HT1080 (cell line): ENCODE measurements around the gene SERHL2. TPM values are rescaled to one million over a fixed set of nuclear protein-coding genes. Genes with fewer than 3 reads are reported as not detected.
"Not testable (repeated sequence)": the region's sequence is repeated elsewhere in the genome, so short reads cannot be mapped to it uniquely, and the experiment has no call there.

ENCODE experiments used
- DNase-seq: peaks from one replicate; pipeline ENCODE4 v3.0.0-alpha.2; 2015; ENCODE audit warnings: low read depth
- total RNA-seq: library from RNA; depleted of rRNA; stranded (reverse); fragments of >200 nt; shearing (Covaris generic); gene quantifications from 2 replicates; pipeline ENCODE4 v1.2.3, GENCODE V29; 2014

Gene SERHL2
- total RNA-seq, 1 experiment from 2014 or later = 0.63 TPM

GRCh38 chr22:42574046-42574445 is 20.3 kb downstream of the SERHL2 start:
- DNase-seq = not testable (repeated sequence)

GRCh38 chr22:42574468-42574867 is 20.7 kb downstream of the SERHL2 start:
- not testable (repeated sequence) for DNase-seq

GRCh38 chr22:42575996-42576574 is 22.3 kb downstream of the SERHL2 start:
- DNase-seq = not testable (repeated sequence)

GRCh38 chr22:42577141-42577540 is 23.4 kb downstream of the SERHL2 start:
- not testable (repeated sequence) for DNase-seq

- no peak for DNase-seq
Measured at GRCh38 chr22:42577623-42578240, 24.0 kb downstream of the SERHL2 start.

GRCh38 chr22:42580040-42580439 is 26.3 kb downstream of the SERHL2 start:
- DNase-seq = not testable (repeated sequence)

- not testable (repeated sequence) for DNase-seq
Measured at GRCh38 chr22:42581194-42581761, 27.5 kb downstream of the SERHL2 start.

- DNase-seq = peak; percentile 46
Measured at GRCh38 chr22:42581762-42582716, 28.3 kb downstream of the SERHL2 start.

GRCh38 chr22:42582987-42583386 is 29.2 kb downstream of the SERHL2 start:
- DNase-seq = no peak

- DNase-seq = no peak
Measured at GRCh38 chr22:42584364-42584940, 30.7 kb downstream of the SERHL2 start.

GRCh38 chr22:42585096-42585495 is 31.3 kb downstream of the SERHL2 start:
- no peak for DNase-seq

GRCh38 chr22:42586381-42586780 is 32.6 kb downstream of the SERHL2 start:
- no peak for DNase-seq

GRCh38 chr22:42587588-42588175 is 33.9 kb downstream of the SERHL2 start:
- DNase-seq = no peak

GRCh38 chr22:42591987-42592386 is 38.2 kb downstream of the SERHL2 start:
- no peak for DNase-seq

GRCh38 chr22:42595434-42595833 is 41.7 kb downstream of the SERHL2 start:
- no peak for DNase-seq

GRCh38 chr22:42596336-42596735 is 42.6 kb downstream of the SERHL2 start:
- no peak for DNase-seq

GRCh38 chr22:42596863-42597530 is 43.2 kb downstream of the SERHL2 start:
- no peak for DNase-seq

- no peak for DNase-seq
Measured at GRCh38 chr22:42601879-42602465, 48.2 kb downstream of the SERHL2 start.

- no peak for DNase-seq
Measured at GRCh38 chr22:42602470-42602869, 48.7 kb downstream of the SERHL2 start.

- DNase-seq = no peak
Measured at GRCh38 chr22:42603427-42603826, 49.7 kb downstream of the SERHL2 start.
